H1 (cell line): ENCODE measurements around the gene USH1C. TPM values are rescaled to one million over a fixed set of nuclear protein-coding genes. Genes with fewer than 3 reads are reported as not detected.

Source experiments
- CTCF ChIA-PET: fragments of 300-600 bp; sonication (Branson Sonifier 250); formaldehyde crosslinking; loops from one replicate; lab custom pipeline; 2021; ENCODE audit not compliant: partially characterized antibody; lab: Charles Lee
- POLR2A ChIA-PET: fragments of 300-600 bp; sonication (Branson Sonifier 250); formaldehyde crosslinking; loops from one replicate; lab custom pipeline; 2021; ENCODE audit warnings: inconsistent platforms; ENCODE audit not compliant: partially characterized antibody; lab: Charles Lee
- DNase-seq, 2 experiments: peaks; one replicate each; pipeline versions ENCODE4 v3.0.0 to v3.0.0-alpha.2; 2010 to 2022; ENCODE audit warnings: low spot score in 2 of 2, low read depth in 1 of 2, mixed read lengths in 1 of 2
- FAIRE-seq: peaks from 2 replicates; lab custom pipeline; 2011; peaks lifted over from hg19 to GRCh38; lab: Jason Lieb, UNC
- H2AFZ ChIP-seq: 2 replicates; pipeline ENCODE4 v1.8.1; 2012; ENCODE audit warnings: low read length, inconsistent platforms
- H2AK5ac ChIP-seq: 2 replicates; pipeline ENCODE4 v1.6.1; 2013; ENCODE audit warnings: low read depth, low read length
- H2BK120ac ChIP-seq: replicated peaks from 2 replicates; pipeline ENCODE3; 2013; ENCODE audit warnings: low read depth, low read length, inconsistent platforms
- H2BK12ac ChIP-seq: 2 replicates; pipeline ENCODE4 v1.6.1; 2013; ENCODE audit warnings: low read depth, low read length
- H2BK15ac ChIP-seq: 2 replicates; pipeline ENCODE4 v1.6.1; 2013; ENCODE audit warnings: low read length
- H2BK20ac ChIP-seq: 2 replicates; pipeline ENCODE4 v1.6.1; 2013; ENCODE audit warnings: low read length
- H2BK5ac ChIP-seq: 2 replicates; pipeline ENCODE4 v1.6.1; 2013; ENCODE audit warnings: low read depth, low read length
- H3K14ac ChIP-seq: 2 replicates; pipeline ENCODE4 v1.6.1; 2013; ENCODE audit warnings: inconsistent platforms; ENCODE audit not compliant: insufficient read length
- H3K18ac ChIP-seq: 2 replicates; pipeline ENCODE4 v1.6.1; 2013; ENCODE audit warnings: low read length; ENCODE audit errors: extremely low read depth
- H3K23ac ChIP-seq: 2 replicates; pipeline ENCODE4 v1.6.1; 2013; ENCODE audit warnings: inconsistent platforms; ENCODE audit not compliant: insufficient read length
- H3K23me2 ChIP-seq: 2 replicates; pipeline ENCODE4 v1.6.1; 2013; ENCODE audit warnings: low read depth, low read length
- H3K27ac ChIP-seq: 2 replicates; pipeline ENCODE4 v1.6.1; 2011; ENCODE audit warnings: low read depth, low read length, inconsistent platforms
- H3K27me3 ChIP-seq, 4 experiments: replicated peaks in 1 of 4; 1 replicate in 1 of 4; 2 replicates in 3 of 4; pipeline versions ENCODE4 v1.6.1 to v1.8.1; 2011 to 2013; ENCODE audit warnings: low read length in 3 of 4, mild to moderate bottlenecking in 3 of 4, inconsistent platforms in 2 of 4, mixed read lengths in 2 of 4, moderate library complexity in 1 of 4; ENCODE audit not compliant: control insufficient read depth in 3 of 4, insufficient read depth in 3 of 4; ENCODE audit errors: extremely low read depth in 1 of 4
- H3K36me3 ChIP-seq, 4 experiments: 2 replicates each; pipeline versions ENCODE4 v1.6.1 to v1.8.1; 2011 to 2013; ENCODE audit warnings: mild to moderate bottlenecking in 4 of 4, low read length in 3 of 4, moderate library complexity in 2 of 4, control low read depth in 1 of 4, inconsistent platforms in 1 of 4; ENCODE audit not compliant: insufficient read depth in 4 of 4, control insufficient read depth in 2 of 4
- H3K4ac ChIP-seq: replicated peaks from 2 replicates; pipeline ENCODE3; 2013; ENCODE audit warnings: low read length, low read depth, mixed read lengths, inconsistent platforms; ENCODE audit not compliant: insufficient read length
- H3K4me1 ChIP-seq, 4 experiments: replicated peaks in 1 of 4; 1 replicate in 1 of 4; 2 replicates in 3 of 4; pipeline versions ENCODE4 v1.6.1 to v1.8.1; 2011 to 2013; ENCODE audit warnings: low read length in 3 of 4, inconsistent platforms in 2 of 4, mixed read lengths in 1 of 4; ENCODE audit not compliant: insufficient read depth in 4 of 4, control insufficient read depth in 3 of 4
- H3K4me2 ChIP-seq, 2 experiments: 2 replicates each; pipeline versions ENCODE4 v1.6.1 to v1.8.1; 2011 to 2013; ENCODE audit warnings: low read depth in 2 of 2, low read length in 2 of 2, control low read depth in 1 of 2, inconsistent platforms in 1 of 2, mild to moderate bottlenecking in 1 of 2; ENCODE audit not compliant: insufficient read depth in 1 of 2
- H3K4me3 ChIP-seq, 4 experiments: fragments of 200-600, 300-600 bp in 1 of 4; sonication (generic), shearing (Covaris generic), sonication (Bioruptor Twin) in 1 of 4; 2 replicates each; pipeline versions ENCODE4 v1.5.1 to v1.8.1; 2011 to 2016; ENCODE audit warnings: low read length in 4 of 4, low read depth in 3 of 4, control low read depth in 2 of 4, inconsistent platforms in 2 of 4, mild to moderate bottlenecking in 2 of 4, mixed read lengths in 1 of 4, moderate library complexity in 1 of 4; ENCODE audit not compliant: insufficient read depth in 2 of 4; ENCODE audit errors: extremely low read depth in 1 of 4
- H3K56ac ChIP-seq: replicated peaks from 2 replicates; pipeline ENCODE3; 2013; ENCODE audit warnings: low read depth, mild to moderate bottlenecking, mixed read lengths, low read length, inconsistent platforms; ENCODE audit not compliant: insufficient read length
- H3K79me1 ChIP-seq: 2 replicates; pipeline ENCODE4 v1.6.1; 2013; ENCODE audit warnings: low read depth, low read length, control low read depth
- H3K79me2 ChIP-seq, 2 experiments: 2 replicates each; pipeline versions ENCODE4 v1.6.1 to v1.8.1; 2012 to 2013; ENCODE audit warnings: low read length in 2 of 2, mild to moderate bottlenecking in 2 of 2, inconsistent platforms in 1 of 2; ENCODE audit not compliant: insufficient read depth in 2 of 2, control insufficient read depth in 1 of 2
- H3K9ac ChIP-seq, 4 experiments: replicated peaks in 1 of 4; 1 replicate in 1 of 4; 2 replicates in 3 of 4; pipeline versions ENCODE4 v1.6.1 to v1.8.1; 2011 to 2013; ENCODE audit warnings: low read depth in 3 of 4, low read length in 3 of 4, control low read depth in 2 of 4, mild to moderate bottlenecking in 2 of 4, moderate library complexity in 2 of 4, inconsistent platforms in 1 of 4; ENCODE audit errors: extremely low read depth in 1 of 4
- H3K9me3 ChIP-seq, 2 experiments: 2 replicates each; pipeline versions ENCODE4 v1.6.1 to v1.8.1; 2012 to 2013; ENCODE audit warnings: mild to moderate bottlenecking in 2 of 2, moderate library complexity in 2 of 2, control low read depth in 1 of 2, inconsistent platforms in 1 of 2, low read depth in 1 of 2, low read length in 1 of 2, mixed read lengths in 1 of 2; ENCODE audit not compliant: insufficient read depth in 2 of 2
- H4K20me1 ChIP-seq, 2 experiments: replicated peaks in 1 of 2; 2 replicates each; pipeline versions ENCODE3 to v1.8.1; 2011 to 2013; ENCODE audit warnings: inconsistent platforms in 2 of 2, low read length in 2 of 2, mild to moderate bottlenecking in 1 of 2; ENCODE audit not compliant: insufficient read depth in 2 of 2, control insufficient read depth in 1 of 2
- H4K5ac ChIP-seq: 2 replicates; pipeline ENCODE4 v1.6.1; 2013; ENCODE audit warnings: low read length, low read depth, mixed read lengths, inconsistent platforms; ENCODE audit not compliant: insufficient read length
- H4K8ac ChIP-seq: 2 replicates; pipeline ENCODE4 v1.8.0; 2013; ENCODE audit warnings: mild to moderate bottlenecking, moderate library complexity, low read length, inconsistent platforms; ENCODE audit not compliant: insufficient read depth; ENCODE audit errors: extremely low read depth
- H4K91ac ChIP-seq: replicated peaks from 2 replicates; pipeline ENCODE3; 2013; ENCODE audit warnings: low read length, mixed read lengths, inconsistent platforms; ENCODE audit not compliant: insufficient read length
- BRCA1 ChIP-seq: IDR thresholded peaks from 2 replicates; pipeline ENCODE4 v1.6.1; 2012; ENCODE audit warnings: low read depth, low read length, improper control_type of control experiment
- CEBPB ChIP-seq: IDR thresholded peaks from 2 replicates; pipeline ENCODE4 v1.6.1; 2012; ENCODE audit warnings: low read depth, low read length
- KDM4A ChIP-seq: IDR thresholded peaks from one replicate; pipeline ENCODE4 v1.7.1; 2012; ENCODE audit warnings: low read depth, mild to moderate bottlenecking, moderate library complexity, low read length, inconsistent platforms; ENCODE audit not compliant: severe bottlenecking
- SAP30 ChIP-seq: fragments of 300-600 bp; sonication (generic); IDR thresholded peaks from 2 replicates; pipeline ENCODE4 v1.7.1; 2012; ENCODE audit warnings: low read length, moderate library complexity, mild to moderate bottlenecking, inconsistent platforms; ENCODE audit not compliant: insufficient read depth, insufficient replicate concordance
- TCF12 ChIP-seq: IDR thresholded peaks from 2 replicates; pipeline ENCODE4 v1.6.1; 2011; ENCODE audit warnings: low read depth, mild to moderate bottlenecking, low read length
- WGBS, 2 experiments: shearing (Covaris generic) in 1 of 2; methylation state at CpG; one replicate each; pipeline versions ENCODE4 v1.1.6 to v1.1.7; 2013 to 2015; ENCODE audit warnings: low lambda C conversion rate in 2 of 2, mixed read lengths in 2 of 2, inconsistent platforms in 1 of 2, low coverage in 1 of 2, missing lambda C conversion rate in 1 of 2; ENCODE audit not compliant: insufficient replicate concordance in 2 of 2, insufficient coverage in 1 of 2, insufficient read length in 1 of 2; ENCODE audit errors: extremely low coverage in 1 of 2, missing lambda C conversion rate in 1 of 2; 5-methylcytosine and 5-hydroxymethylcytosine counted together
- polyA plus RNA-seq, 7 experiments: library from polyadenylated mRNA; depleted of rRNA in 3 of 7; stranded (reverse) in 5 of 7; unstranded in 2 of 7; fragments of >200 nt in 5 of 7; fragments of 200-250 nt in 2 of 7; gene quantifications; 1 replicate in 5 of 7; 2 replicates in 1 of 7; 4 replicates in 1 of 7; pipeline versions ENCODE4 v1.2.1 to v1.2.3, GENCODE V29; 2011 to 2013; ENCODE audit warnings: missing spikeins in 2 of 7, mixed read lengths in 2 of 7
- total RNA-seq: library from RNA; stranded (reverse); fragmentation: NEBNext Ultra II Directional; extraction: Animal tissue kit (Norgen Biotek cat#: 25700); gene quantifications from 2 replicates; pipeline ENCODE4 v1.2.1, GENCODE V29; 2021
- TF ChIP-seq, protein P1 (sequence below), 3 experiments: IDR thresholded peaks; 1 replicate in 2 of 3; 2 replicates in 1 of 3; pipeline versions ENCODE4 v1.5.1 to v1.6.1; 2011; ENCODE audit warnings: low read length in 3 of 3, mild to moderate bottlenecking in 3 of 3, inconsistent platforms in 2 of 3, low read depth in 1 of 3, moderate library complexity in 1 of 3; ENCODE audit not compliant: insufficient read depth in 1 of 3; ENCODE audit errors: control extremely low read depth in 1 of 3

USH1C gene
- total and polyA plus RNA-seq, 2 of the 8 experiments (the other 6 are each of a cell fraction or from before 2014, with no cell fraction given) = 1.3 to 1.6 TPM

DNA sequence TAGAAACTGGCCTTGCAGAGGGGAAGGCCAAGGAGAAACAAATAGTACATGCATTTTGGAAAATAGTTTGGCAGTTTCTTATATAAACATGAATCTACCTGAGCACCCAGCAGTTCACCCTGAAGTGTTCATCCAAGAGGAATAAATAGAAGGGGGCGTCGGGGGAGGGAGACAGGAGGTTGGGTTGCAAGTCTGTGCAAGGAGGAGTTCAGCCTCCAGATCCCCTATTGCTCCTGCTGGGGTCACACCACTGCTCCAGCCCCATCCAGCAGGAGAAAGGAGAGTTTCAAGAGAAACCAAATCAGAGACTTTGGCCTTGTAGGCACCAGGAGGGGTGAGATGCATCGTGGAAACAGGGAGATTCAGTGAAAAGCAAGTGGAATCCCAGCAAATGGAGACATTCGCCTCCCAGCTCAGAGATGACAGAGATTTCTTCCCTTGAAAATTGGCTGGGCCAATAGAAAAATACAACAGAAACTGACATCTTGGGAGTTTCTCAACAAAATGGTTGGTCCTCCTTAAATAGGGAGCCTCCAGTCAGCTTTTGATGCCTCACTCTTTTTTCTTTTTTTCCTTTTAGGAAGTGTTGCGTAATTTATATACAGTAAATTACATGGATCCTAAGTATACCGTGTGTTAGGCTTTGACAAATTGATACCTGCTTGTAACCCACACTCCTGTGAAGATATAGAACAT is 37.0 kb upstream of the USH1C start:
- Histone ChIP-seq H3K27me3 (no peaks in the 10 kb centered on the region), H3K4me3 (no peak overlapping the region), H4K20me1 (no peaks in the 10 kb centered on the region), H3K79me1 (no peaks in the 10 kb centered on the region), H4K91ac (no peak overlapping the region), H2AFZ (no peak overlapping the region), H3K4ac (no peak overlapping the region), H3K27ac (no peak overlapping the region), H3K36me3 (no peaks in the 10 kb centered on the region), H3K9ac (no peak overlapping the region), H2AK5ac (no peak overlapping the region), H2BK120ac (no peak overlapping the region), H2BK15ac (no peak overlapping the region), H3K18ac (no peak overlapping the region), H2BK12ac (no peak overlapping the region), H2BK5ac (no peak overlapping the region), H3K23ac (no peak overlapping the region), H3K56ac (no peak overlapping the region), H3K4me1 (peaks cover 0 to 6% (median 2%) of the 10 kb centered on the region in 4 experiments; a peak in 3 of 7 replicates), H3K9me3 (no peaks in the 10 kb centered on the region; a peak in 1 of 4 replicates), H3K79me2 (no peaks in the 10 kb centered on the region), H3K4me2 (no peak overlapping the region), H3K23me2 (no peaks in the 10 kb centered on the region), H4K8ac (no peak overlapping the region), H4K5ac (no peak overlapping the region), H3K14ac (no peak overlapping the region), H2BK20ac (no peak overlapping the region)
- CTCF ChIA-PET = interaction anchor here (0.6 kb wide), 2 partner anchors 13 to 18 kb away, joined by 3 read pairs; no protein-coding TSS in a partner anchor
- 89% methylated on average over 6 of the region's 6 CpGs; no CpG with 5 or more reads in 1 of the 2 experiments for WGBS, 2 experiments
- DNase-seq (peak in 1 of 2 experiments; percentile 27), FAIRE-seq (no peak)
- TF ChIP-seq BRCA1 = no peak
- TF ChIP-seq, protein P1, sequence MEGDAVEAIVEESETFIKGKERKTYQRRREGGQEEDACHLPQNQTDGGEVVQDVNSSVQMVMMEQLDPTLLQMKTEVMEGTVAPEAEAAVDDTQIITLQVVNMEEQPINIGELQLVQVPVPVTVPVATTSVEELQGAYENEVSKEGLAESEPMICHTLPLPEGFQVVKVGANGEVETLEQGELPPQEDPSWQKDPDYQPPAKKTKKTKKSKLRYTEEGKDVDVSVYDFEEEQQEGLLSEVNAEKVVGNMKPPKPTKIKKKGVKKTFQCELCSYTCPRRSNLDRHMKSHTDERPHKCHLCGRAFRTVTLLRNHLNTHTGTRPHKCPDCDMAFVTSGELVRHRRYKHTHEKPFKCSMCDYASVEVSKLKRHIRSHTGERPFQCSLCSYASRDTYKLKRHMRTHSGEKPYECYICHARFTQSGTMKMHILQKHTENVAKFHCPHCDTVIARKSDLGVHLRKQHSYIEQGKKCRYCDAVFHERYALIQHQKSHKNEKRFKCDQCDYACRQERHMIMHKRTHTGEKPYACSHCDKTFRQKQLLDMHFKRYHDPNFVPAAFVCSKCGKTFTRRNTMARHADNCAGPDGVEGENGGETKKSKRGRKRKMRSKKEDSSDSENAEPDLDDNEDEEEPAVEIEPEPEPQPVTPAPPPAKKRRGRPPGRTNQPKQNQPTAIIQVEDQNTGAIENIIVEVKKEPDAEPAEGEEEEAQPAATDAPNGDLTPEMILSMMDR (IDR thresholded peaks at IDR 0.05; ENCODE audit: control extremely low read depth in 1 of 3, insufficient read depth in 1 of 3, low read depth in 1 of 3, low read length in 3 of 3) = no peak
- no peak for TF ChIP-seq TCF12
- TF ChIP-seq CEBPB = peak; percentile 72
- no peak for TF ChIP-seq SAP30
- no peak for TF ChIP-seq KDM4A
- POLR2A ChIA-PET = no interaction called here
